ENCODE results near the gene ZBTB38. TPM values are rescaled to one million over a fixed set of nuclear protein-coding genes. Genes with fewer than 3 reads are reported as not detected.

Gene ZBTB38
- total RNA-seq, 4 donors from 2014 or later: 65.8 to 101 (median 85.9) TPM

- H3K27ac ChIP-seq: peak overlapping the region; percentile 78
- no peaks in the 10 kb centered on the region for H3K36me3 ChIP-seq
- WGBS: 57% methylated on average over 4 of the region's 4 CpGs
- TF ChIP-seq POLR2AphosphoS5 (IDR thresholded peaks at IDR 0.05) (no peak), CTCF (IDR thresholded peaks at IDR 0.05) (no peak), EP300 (IDR thresholded peaks at IDR 0.05) (no peak)
- DNase-seq (ENCODE audit: low spot score in 2 of 2): no peak
- peaks cover 31% of the 10 kb centered on the region for H3K4me1 ChIP-seq
- H3K9me3 ChIP-seq: no peaks in the 10 kb centered on the region
- H3K27me3 ChIP-seq: no peaks in the 10 kb centered on the region
- peak overlapping the region; percentile 37 for H3K4me3 ChIP-seq
Measured at GRCh38 chr3:141384157-141384556, 15.9 kb downstream of the ZBTB38 start.

GRCh38 chr3:141384575-141384974, 16.3 kb downstream of the ZBTB38 start:
- TF ChIP-seq POLR2AphosphoS5 (IDR thresholded peaks at IDR 0.05): no peak
- no peak for TF ChIP-seq CTCF (IDR thresholded peaks at IDR 0.05)
- no peak for TF ChIP-seq EP300 (IDR thresholded peaks at IDR 0.05)
- TF ChIP-seq POLR2A (IDR thresholded peaks at IDR 0.05): no peak
- H3K4me3 ChIP-seq: peak overlapping the region; percentile 37
- WGBS: 85% methylated on average over 5 of the region's 5 CpGs
- no peaks in the 10 kb centered on the region for H3K27me3 ChIP-seq
- no peak for DNase-seq (ENCODE audit: low spot score in 2 of 2)
- H3K36me3 ChIP-seq: no peaks in the 10 kb centered on the region
- H3K27ac ChIP-seq: peak overlapping the region; percentile 78
- H3K9me3 ChIP-seq: no peaks in the 10 kb centered on the region
- peaks cover 35% of the 10 kb centered on the region for H3K4me1 ChIP-seq

- H3K27ac ChIP-seq: peak overlapping the region; percentile 78
- H3K4me1 ChIP-seq: peaks cover 44% of the 10 kb centered on the region
- H3K36me3 ChIP-seq: no peaks in the 10 kb centered on the region
- peak overlapping the region; percentile 19 for H3K4me3 ChIP-seq
- TF ChIP-seq EP300 (IDR thresholded peaks at IDR 0.05) (no peak), POLR2AphosphoS5 (IDR thresholded peaks at IDR 0.05) (no peak), CTCF (IDR thresholded peaks at IDR 0.05) (no peak), POLR2A (IDR thresholded peaks at IDR 0.05) (no peak)
- WGBS: 40% methylated on average over 8 of the region's 8 CpGs
- H3K9me3 ChIP-seq: no peaks in the 10 kb centered on the region
- no peak for DNase-seq (ENCODE audit: low spot score in 2 of 2)
- H3K27me3 ChIP-seq: no peaks in the 10 kb centered on the region
Measured at GRCh38 chr3:141385406-141386125, 17.3 kb downstream of the ZBTB38 start.

GRCh38 chr3:141386126-141386488, 17.8 kb downstream of the ZBTB38 start:
- Histone ChIP-seq H3K36me3 (no peaks in the 10 kb centered on the region), H3K27me3 (no peaks in the 10 kb centered on the region), H3K4me3 (peak overlapping the region; percentile 19), H3K9me3 (no peaks in the 10 kb centered on the region), H3K27ac (peak overlapping the region; percentile 75), H3K4me1 (peaks cover 44% of the 10 kb centered on the region)
- TF ChIP-seq POLR2AphosphoS5 (IDR thresholded peaks at IDR 0.05): no peak
- TF ChIP-seq POLR2A (IDR thresholded peaks at IDR 0.05): no peak
- no peak for TF ChIP-seq CTCF (IDR thresholded peaks at IDR 0.05)
- no peak for DNase-seq (ENCODE audit: low spot score in 2 of 2)
- 42% methylated on average over 6 of the region's 6 CpGs for WGBS

GRCh38 chr3:141386611-141387111, 18.4 kb downstream of the ZBTB38 start:
- WGBS: 58% methylated on average over 5 of the region's 5 CpGs
- H3K4me1 ChIP-seq: peaks cover 44% of the 10 kb centered on the region
- peak overlapping the region; percentile 19 for H3K4me3 ChIP-seq
- H3K36me3 ChIP-seq: no peaks in the 10 kb centered on the region
- no peaks in the 10 kb centered on the region for H3K9me3 ChIP-seq
- TF ChIP-seq EP300 (IDR thresholded peaks at IDR 0.05): no peak
- peak in 1 of 3 donors; percentile 35 for TF ChIP-seq POLR2AphosphoS5 (IDR thresholded peaks at IDR 0.05)
- peak in 1 of 2 donors; percentile 24 for TF ChIP-seq POLR2A (IDR thresholded peaks at IDR 0.05)
- no peak for TF ChIP-seq CTCF (IDR thresholded peaks at IDR 0.05)
- H3K27ac ChIP-seq: peak overlapping the region; percentile 75
- no peak for DNase-seq (ENCODE audit: low spot score in 2 of 2)
- no peaks in the 10 kb centered on the region for H3K27me3 ChIP-seq

Measured in suprapubic skin (tissue), 4 donors.